B cell (primary cell): ENCODE data around the gene BCL2.

Experiments
- EZH2 ChIP-seq: IDR thresholded peaks from 2 replicates; pipeline ENCODE4 v1.6.1; 2012; ENCODE audit warnings: borderline replicate concordance, low read depth, mild to moderate bottlenecking, moderate library complexity, low read length; ENCODE audit not compliant: insufficient read depth, poor library complexity, severe bottlenecking
- TF ChIP-seq, protein P1 (sequence below): fragments of 200-600 bp; IDR thresholded peaks from one replicate; pipeline ENCODE4 v1.8.0; 2022; ENCODE audit warnings: antibody characterized with exemption, mild to moderate bottlenecking

- TF ChIP-seq, protein P1, sequence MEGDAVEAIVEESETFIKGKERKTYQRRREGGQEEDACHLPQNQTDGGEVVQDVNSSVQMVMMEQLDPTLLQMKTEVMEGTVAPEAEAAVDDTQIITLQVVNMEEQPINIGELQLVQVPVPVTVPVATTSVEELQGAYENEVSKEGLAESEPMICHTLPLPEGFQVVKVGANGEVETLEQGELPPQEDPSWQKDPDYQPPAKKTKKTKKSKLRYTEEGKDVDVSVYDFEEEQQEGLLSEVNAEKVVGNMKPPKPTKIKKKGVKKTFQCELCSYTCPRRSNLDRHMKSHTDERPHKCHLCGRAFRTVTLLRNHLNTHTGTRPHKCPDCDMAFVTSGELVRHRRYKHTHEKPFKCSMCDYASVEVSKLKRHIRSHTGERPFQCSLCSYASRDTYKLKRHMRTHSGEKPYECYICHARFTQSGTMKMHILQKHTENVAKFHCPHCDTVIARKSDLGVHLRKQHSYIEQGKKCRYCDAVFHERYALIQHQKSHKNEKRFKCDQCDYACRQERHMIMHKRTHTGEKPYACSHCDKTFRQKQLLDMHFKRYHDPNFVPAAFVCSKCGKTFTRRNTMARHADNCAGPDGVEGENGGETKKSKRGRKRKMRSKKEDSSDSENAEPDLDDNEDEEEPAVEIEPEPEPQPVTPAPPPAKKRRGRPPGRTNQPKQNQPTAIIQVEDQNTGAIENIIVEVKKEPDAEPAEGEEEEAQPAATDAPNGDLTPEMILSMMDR: no peak
- no peak for TF ChIP-seq EZH2
These were observed 85.1 kb downstream of the BCL2 start for GRCh38 chr18:63234432-63234831.
